ENCODE data around the gene KIAA1217. TPM values are rescaled to one million over a fixed set of nuclear protein-coding genes. Genes with fewer than 3 reads are reported as not detected.

KIAA1217 gene
- total RNA-seq, 1 donor from 2014 or later = 13.0 TPM

GRCh38 chr10:24172909-24173308 lies 36.0 kb upstream of the KIAA1217 start:
- Histone ChIP-seq H3K9me3 (no peaks in the 10 kb centered on the region), H3K36me3 (no peaks in the 10 kb centered on the region), H3K4me3 (no peak overlapping the region), H3K27me3 (no peaks in the 10 kb centered on the region), H3K27ac (no peak overlapping the region), H3K4me1 (no peaks in the 10 kb centered on the region)
- intact Hi-C loops (cut with DNase I) = no loop called here
- TF ChIP-seq CTCF (IDR thresholded peaks at IDR 0.05) = no peak
- DNase-seq (ENCODE audit: low spot score in 2 of 2) = no peak

DNA sequence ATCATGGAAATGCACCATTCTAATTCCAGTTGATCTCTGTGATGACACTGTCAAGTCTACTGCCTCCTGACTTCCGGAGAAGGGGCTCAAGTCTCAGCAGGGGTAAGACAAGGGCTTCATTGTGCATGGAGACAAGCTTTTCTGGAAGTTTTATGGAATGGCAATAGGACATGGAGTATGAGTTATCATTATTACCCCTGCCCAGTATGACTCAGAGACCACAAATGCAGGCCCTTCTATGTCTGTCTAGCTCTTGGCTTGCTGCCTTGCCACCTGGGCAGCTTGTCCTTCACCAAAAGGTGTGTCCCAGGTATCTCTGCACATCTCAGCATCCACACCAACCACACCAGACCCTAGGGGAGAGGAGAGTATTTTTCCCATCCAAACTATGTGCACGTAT lies 34.9 kb upstream of the KIAA1217 start:
- Histone ChIP-seq H3K27ac (no peak overlapping the region), H3K36me3 (no peaks in the 10 kb centered on the region), H3K27me3 (no peaks in the 10 kb centered on the region), H3K4me3 (no peak overlapping the region), H3K9me3 (no peaks in the 10 kb centered on the region), H3K4me1 (no peaks in the 10 kb centered on the region)
- TF ChIP-seq CTCF (IDR thresholded peaks at IDR 0.05) = no peak
- intact Hi-C loops (cut with DNase I) = no loop called here
- DNase-seq (ENCODE audit: low spot score in 2 of 2) = no peak

GRCh38 chr10:24176658-24177057 lies 32.3 kb upstream of the KIAA1217 start:
- no peaks in the 10 kb centered on the region for H3K9me3 ChIP-seq
- H3K27me3 ChIP-seq = no peaks in the 10 kb centered on the region
- no peak overlapping the region for H3K4me3 ChIP-seq
- intact Hi-C loops (cut with DNase I) = no loop called here
- H3K27ac ChIP-seq = no peak overlapping the region
- H3K36me3 ChIP-seq = no peaks in the 10 kb centered on the region
- no peaks in the 10 kb centered on the region for H3K4me1 ChIP-seq
- TF ChIP-seq CTCF (IDR thresholded peaks at IDR 0.05) = no peak
- DNase-seq (ENCODE audit: low spot score in 2 of 2) = no peak

GRCh38 chr10:24177636-24178035 lies 31.3 kb upstream of the KIAA1217 start:
- intact Hi-C loops (cut with DNase I) = no loop called here
- H3K27me3 ChIP-seq = no peaks in the 10 kb centered on the region
- no peaks in the 10 kb centered on the region for H3K4me1 ChIP-seq

DNA sequence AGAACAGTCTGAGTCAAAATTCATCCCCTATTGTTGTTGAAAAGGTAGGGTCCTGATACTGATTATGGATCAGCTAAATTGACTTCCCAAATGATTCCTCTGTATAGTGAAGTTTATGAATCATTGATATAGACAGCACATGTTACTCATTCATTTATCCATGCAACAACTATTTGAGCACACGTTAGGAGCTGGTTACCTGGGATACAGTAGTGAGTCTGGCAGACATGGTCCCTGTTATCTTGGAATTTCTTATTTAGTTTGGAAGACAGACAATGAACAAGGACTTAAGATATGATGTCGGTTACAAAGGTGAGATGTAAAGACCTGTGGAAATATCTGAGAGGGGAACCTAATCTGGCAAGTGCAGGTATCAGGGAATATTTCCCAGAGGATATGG lies 28.0 kb upstream of the KIAA1217 start:
- intact Hi-C loops (cut with DNase I) = no loop called here
- no peak for TF ChIP-seq CTCF (IDR thresholded peaks at IDR 0.05)
- no peaks in the 10 kb centered on the region for H3K9me3 ChIP-seq
- H3K36me3 ChIP-seq = no peaks in the 10 kb centered on the region
- no peak overlapping the region for H3K4me3 ChIP-seq
- H3K27ac ChIP-seq = no peak overlapping the region
- DNase-seq (ENCODE audit: low spot score in 2 of 2) = no peak
- H3K4me1 ChIP-seq = peaks cover 0 to 5% of the 10 kb centered on the region in 2 donors
- H3K27me3 ChIP-seq = no peaks in the 10 kb centered on the region

More at GRCh38 chr10:24177636-24178035, 31.3 kb upstream of the KIAA1217 start:
- Histone ChIP-seq H3K4me3 (no peak overlapping the region), H3K36me3 (no peaks in the 10 kb centered on the region), H3K9me3 (no peaks in the 10 kb centered on the region), H3K27ac (no peak overlapping the region)
- DNase-seq (ENCODE audit: low spot score in 2 of 2) = no peak
- TF ChIP-seq CTCF (IDR thresholded peaks at IDR 0.05) = no peak

DNA sequence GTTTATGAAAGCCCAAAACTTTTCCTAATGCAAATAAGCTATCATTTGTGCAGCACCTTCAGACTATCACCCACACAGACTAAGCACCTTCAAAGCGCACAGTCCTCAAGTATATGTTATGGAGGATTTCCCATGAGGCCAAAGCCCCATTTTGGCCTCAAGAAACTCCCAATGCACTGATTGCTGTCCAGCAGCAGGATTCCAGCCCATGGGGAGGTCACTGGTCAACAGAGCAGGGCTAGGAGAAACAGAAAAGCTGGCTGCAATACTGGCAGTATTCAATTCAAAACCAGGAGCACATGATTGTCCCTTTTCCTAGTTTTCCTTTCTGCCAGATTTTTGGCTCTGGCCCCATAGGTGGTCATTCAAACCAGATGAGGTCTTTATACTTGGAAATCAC lies 24.5 kb upstream of the KIAA1217 start:
- TF ChIP-seq CTCF (IDR thresholded peaks at IDR 0.05) = no peak
- H3K9me3 ChIP-seq = no peaks in the 10 kb centered on the region
- H3K4me1 ChIP-seq = peaks cover 0 to 5% of the 10 kb centered on the region in 2 donors
- no peaks in the 10 kb centered on the region for H3K36me3 ChIP-seq
- no peaks in the 10 kb centered on the region for H3K27me3 ChIP-seq
- intact Hi-C loops (cut with DNase I) = no loop called here
- no peak for DNase-seq (ENCODE audit: low spot score in 2 of 2)
- H3K4me3 ChIP-seq = no peak overlapping the region
- no peak overlapping the region for H3K27ac ChIP-seq
